HG03159 (cell line): ENCODE measurements around the gene LRRN2.
"Not testable (repeated sequence)": the region's sequence is repeated elsewhere in the genome, so short reads cannot be mapped to it uniquely, and the experiment has no call there.

Source experiments
- ATAC-seq: cut with Tn5 transposase; IDR thresholded peaks from one replicate; pipeline ENCODE4 v1.9.1; 2021; ENCODE audit warnings: mild to moderate bottlenecking, moderate library complexity; ENCODE audit not compliant: unreplicated experiment

LRRN2 gene

DNA sequence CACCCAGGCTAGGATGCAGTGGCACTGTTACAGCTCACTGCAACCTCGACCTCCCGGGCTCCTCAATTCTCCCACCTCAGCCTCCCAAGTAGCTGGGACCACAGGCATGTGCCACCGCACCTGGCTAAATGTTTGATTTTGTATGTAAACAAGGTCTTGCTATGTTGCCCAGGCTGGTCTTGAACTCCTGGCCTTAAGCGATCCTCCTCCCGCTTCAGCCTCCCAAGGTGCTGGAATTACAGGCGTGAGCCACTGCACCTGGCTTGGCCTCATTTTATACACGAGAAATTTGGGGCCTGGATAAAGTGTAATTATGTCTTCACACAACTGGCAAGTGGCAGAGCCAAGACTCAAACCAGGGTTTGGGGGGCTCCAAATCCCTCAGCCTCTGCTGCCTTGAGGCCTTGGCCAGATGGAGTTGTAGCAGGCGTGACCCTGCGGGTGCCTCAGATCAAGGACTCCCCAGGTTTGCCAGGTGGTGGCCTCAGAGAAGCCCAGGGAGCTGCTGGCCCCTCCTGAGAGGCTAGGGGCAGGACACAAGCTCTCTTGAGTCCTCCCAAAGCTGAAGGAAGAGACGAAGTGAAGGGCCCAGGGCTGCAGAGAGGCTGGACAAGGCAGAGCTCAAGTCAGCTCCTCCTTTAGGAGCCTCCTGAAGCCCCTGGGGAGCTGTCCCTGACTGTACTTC lies 107.6 kb downstream of the LRRN2 start:
- no peak for ATAC-seq

DNA sequence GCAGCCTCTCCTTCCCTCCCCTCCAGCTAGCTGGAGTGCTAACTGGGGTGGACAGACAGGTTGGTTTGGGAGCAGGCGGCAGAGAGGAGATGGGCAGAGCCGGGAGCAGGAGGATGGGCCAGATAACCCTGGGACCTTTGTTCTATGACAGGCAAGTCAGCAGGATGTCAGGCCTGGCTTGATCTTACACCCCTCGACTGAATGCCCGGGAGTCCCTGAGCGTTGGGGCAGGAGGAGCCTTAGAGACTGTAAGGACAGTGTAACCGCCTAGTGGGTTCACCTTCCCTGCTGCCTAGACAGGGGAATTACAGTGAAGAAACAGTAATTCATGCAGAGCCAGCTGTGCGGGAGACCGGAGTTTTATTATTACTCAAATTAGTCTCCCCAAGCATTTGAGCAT lies 109.1 kb downstream of the LRRN2 start:
- no peak for ATAC-seq

DNA sequence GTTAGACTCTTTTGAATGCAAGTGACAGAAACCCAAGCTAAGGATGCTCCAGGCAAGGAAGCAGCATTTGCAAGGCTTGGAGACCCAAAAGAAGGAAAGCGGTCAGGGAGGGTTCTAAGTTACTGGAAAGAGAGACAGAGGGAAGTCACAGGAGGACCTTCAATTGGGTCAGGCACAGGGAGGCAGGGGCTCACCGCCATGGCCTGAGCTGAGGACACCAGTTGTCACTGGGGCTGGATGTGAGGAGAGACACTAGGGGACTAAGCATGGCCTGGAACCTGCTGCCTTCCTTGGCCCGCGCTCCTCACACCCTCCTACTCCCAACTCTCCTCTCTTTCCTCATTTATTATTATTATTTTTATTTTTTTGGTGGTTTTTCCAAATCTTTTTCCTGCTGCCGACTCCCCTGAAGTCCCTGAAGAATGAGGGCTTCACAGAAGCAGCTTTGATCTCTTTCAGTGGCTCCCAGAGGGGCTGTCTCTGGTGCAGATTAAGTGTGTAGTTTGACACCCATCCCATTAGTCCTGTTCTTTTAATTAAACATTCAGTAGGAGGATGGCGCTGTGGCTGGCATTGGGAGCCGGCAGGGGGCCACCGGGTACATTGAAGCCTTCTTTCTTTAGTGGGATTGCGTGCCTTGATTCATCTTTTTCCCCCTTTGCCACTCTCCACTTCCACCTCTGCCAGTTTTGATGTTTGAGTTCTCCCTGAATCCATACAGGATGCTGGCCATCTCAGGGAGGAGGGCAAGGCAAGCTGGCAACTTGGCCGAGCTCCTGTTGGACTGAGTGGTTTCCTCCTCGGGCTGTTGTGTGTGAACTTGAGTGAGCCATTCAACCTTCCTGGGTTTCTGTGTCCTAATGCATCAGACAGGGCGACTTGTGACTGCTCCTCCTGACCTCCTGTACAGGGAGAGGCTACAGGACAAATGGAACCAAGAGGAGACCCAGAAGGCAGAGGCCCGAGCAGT lies 110.0 kb downstream of the LRRN2 start:
- ATAC-seq = no peak

DNA sequence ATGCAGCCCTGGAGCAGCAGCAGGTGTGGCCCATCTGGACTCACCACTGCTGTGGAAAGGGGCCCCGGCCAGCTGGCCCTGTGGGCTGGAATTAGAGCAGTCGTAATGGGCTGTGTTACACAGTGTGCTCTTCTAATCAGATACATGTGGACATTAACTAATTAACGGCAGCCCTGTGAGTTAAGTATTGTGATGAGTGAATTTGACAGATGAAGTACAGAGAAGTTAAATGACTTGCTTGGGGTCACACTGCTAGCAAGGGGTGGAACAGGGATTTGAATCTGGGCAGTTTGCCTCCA lies 110.7 kb downstream of the LRRN2 start:
- ATAC-seq = no peak

DNA sequence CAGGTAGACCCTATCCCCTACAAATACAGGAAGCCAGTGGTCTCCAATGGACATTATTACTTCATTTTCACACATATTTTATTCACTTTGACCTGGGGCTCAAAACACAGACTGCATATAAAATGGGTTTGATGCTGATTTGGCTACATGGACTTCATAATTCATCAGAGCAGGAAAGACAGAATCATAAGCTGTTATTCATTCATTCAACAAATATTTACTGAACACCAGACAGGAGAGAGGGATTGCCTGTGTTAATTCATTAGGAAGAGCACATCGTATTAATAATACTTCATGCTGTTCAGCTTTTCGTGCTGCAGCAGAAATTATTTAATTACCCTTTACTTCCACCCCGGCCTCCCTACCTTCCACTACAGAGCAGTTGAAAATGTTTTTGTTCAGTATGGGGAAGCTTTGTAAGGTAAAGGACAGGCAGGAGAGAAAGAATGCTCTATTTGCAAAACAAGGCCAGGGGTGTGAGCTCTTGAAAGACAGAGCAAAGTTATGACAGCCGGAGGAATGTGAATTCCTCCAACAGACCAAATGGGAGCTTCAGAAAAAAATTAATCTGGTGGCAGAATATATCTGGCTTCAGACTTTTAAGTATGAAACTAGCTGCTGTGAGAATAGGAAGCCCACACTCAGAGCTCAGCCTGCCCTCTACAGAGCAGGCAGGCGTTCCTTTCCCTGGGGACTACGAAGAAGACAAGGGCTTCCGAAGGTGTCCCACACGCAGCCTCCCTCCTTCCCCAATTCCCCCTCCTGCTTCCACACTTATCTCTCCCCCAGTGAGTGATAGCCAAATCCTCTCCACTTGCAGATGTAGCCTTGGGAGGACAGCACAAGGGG lies 111.3 kb downstream of the LRRN2 start:
- no peak for ATAC-seq

DNA sequence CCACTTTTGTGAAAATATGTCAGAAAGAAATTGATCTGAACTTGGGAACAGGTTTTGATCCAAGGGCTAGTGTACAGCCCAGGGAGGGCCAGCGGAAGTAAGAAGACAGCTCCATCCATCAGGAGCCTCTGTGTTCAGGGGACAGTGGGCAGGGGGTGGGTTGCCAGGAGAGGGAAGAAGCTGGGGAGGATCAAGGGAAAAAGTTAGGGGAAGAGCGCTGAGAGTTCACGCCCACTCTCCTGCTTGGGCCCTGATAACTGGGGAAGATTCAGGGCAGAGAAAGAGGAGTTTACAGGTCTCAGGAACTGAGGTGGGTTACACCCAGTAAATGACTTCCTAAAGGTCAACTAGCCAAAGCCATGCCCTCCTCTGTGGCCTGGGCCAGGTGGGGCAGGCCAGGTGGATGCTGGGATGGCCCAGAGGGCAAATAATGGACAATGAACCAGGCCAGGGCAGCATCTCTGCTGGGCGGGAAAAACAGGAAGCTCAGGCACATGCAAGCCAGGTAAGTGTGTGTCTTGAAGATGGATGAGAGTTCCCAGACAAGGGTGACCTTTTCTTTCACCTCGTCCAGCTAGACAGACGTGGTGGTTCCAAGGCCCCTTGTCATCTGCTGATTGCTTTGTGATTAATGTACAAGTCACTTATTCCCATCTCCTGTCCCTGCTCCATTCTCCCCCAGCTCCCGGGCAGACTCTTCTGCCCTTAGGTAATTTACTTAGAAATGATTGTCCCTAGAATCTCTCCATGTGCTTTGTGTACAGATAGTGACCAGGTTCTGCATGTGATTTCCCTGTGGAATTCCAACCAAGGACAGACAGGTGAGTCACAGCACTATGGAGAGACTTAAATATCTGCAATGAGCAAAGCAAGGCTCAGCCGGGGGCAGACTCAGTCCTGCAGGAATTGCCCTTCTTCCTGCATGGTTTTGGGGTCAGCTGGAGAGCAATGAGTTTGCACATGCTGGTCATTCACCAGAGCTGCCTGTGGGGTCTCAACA lies 112.3 kb downstream of the LRRN2 start:
- ATAC-seq = no peak

DNA sequence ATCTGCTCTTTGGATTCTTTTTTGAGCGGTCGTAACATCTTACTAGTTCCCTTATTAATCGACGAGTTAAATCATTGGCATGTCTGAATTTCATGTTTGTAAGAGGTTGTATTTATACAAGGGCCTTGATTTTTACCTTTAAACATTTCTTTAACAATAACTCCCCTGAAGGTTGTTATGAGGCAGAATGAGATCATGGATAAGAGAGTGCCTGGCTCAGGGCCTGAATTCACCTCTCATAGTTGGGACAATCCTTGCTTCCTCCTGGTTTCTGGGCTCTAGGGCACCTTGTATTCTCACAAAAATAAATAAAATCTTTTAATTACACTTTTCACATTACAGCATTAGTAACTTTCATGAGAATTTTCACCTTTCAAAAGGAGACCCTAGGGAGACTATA lies 113.9 kb downstream of the LRRN2 start:
- no peak for ATAC-seq

DNA sequence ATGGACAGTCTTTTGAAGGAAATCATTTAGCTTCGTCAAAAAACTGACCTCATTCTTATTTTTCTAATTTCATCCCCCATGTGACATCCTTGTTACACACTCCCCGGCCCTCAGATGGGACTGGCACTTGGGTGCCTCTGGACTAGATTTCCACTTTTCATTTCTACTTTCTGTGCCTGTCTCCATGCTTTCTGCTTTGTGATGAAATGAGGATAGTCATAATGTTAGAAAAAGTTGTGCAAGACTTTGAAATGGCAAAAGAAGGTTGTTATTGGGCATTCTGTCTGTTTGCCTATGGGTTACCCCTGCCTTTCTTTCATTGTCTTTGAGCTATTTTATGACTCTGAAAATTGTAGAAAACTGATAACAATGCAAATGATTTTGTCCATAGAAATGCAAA lies 114.4 kb downstream of the LRRN2 start:
- ATAC-seq = no peak

DNA sequence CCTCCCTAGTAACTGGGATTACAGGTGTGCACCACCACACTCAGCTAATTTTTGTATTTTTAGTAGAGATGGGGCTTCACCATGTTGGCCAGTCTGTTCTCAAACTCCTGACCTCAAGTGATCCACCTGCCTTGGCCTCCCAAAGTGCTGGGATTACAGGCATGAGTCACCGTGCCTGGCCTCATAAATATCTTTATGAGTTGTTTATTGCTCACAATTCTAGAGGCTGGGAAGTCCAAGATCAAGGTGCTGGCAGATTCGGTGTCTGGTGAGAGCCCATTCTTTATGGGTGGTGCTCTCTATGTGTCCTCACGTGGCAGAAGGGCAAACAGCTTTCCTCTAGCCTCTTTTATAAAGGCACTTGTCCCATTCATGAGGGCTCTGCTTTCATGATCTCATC lies 115.5 kb downstream of the LRRN2 start:
- ATAC-seq = not testable (repeated sequence)

DNA sequence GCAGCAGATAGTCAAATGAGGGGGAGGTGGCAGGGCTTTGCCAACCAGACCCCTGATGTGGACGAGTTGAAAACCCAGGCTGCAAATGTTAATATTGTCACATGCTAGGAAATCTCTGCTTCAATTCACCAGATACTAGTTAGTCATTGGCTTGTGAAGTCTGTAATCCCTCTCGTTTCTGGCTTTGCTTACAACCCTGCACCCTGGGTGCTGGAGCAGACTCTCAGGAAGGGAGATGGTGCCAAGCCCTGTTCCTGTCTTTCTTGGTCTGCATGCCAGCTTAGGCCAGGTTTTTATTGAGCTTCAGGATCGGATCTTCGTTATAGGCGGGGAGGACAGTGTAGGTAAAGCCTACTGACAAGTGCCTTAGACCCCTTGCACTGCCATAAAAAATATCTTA lies 116.1 kb downstream of the LRRN2 start:
- no peak for ATAC-seq

DNA sequence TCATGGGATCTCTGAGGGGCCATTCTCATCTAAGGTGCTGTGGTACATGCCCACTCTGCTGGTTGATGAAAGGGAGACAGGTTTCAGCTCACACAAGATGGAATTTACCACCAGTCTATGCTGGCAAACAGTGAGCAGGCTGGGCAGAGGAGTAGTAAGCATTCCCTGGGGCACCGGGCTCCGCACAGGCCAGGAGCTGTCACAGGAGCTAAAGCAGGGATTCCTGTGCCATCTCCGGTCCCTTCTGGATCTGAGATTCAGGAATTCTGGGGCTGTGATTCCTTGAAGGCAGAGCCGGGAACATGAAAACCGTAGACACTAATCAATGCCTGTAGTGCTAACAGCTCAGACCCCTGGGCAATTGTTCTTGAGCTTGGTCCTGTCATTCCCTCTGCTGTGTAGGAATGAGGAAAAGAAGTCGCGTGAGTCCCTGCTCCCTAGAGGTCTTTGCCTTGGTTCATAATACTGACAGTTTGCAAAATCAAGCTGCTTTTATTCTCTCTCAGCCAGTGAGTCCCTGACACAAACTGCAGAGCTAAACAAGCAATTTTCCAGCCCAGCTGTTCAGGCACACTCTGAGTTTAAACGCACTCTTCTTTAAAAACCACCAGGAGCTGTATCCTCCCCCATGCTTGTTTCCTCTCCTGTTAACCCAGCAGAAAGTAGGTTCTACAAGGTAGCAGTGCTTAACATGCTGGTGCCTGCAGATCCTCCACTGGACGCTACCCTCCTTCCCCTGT lies 116.8 kb downstream of the LRRN2 start:
- ATAC-seq = no peak
